D721Med (cell line): ENCODE data around the gene FOXC2.

Experiments used
- DNase-seq: peaks from one replicate; pipeline ENCODE4 v3.0.0; 2011; ENCODE audit warnings: low spot score; ENCODE audit not compliant: insufficient read length
- FAIRE-seq: peaks from 2 replicates; lab custom pipeline; 2011; peaks lifted over from hg19 to GRCh38; lab: Jason Lieb, UNC
- TF ChIP-seq, protein P1 (sequence below): IDR thresholded peaks from 2 replicates; pipeline ENCODE4 v1.5.1; 2012; ENCODE audit warnings: mild to moderate bottlenecking, control low read depth; ENCODE audit not compliant: insufficient read depth; ENCODE audit errors: missing control alignments

FOXC2 gene

DNA sequence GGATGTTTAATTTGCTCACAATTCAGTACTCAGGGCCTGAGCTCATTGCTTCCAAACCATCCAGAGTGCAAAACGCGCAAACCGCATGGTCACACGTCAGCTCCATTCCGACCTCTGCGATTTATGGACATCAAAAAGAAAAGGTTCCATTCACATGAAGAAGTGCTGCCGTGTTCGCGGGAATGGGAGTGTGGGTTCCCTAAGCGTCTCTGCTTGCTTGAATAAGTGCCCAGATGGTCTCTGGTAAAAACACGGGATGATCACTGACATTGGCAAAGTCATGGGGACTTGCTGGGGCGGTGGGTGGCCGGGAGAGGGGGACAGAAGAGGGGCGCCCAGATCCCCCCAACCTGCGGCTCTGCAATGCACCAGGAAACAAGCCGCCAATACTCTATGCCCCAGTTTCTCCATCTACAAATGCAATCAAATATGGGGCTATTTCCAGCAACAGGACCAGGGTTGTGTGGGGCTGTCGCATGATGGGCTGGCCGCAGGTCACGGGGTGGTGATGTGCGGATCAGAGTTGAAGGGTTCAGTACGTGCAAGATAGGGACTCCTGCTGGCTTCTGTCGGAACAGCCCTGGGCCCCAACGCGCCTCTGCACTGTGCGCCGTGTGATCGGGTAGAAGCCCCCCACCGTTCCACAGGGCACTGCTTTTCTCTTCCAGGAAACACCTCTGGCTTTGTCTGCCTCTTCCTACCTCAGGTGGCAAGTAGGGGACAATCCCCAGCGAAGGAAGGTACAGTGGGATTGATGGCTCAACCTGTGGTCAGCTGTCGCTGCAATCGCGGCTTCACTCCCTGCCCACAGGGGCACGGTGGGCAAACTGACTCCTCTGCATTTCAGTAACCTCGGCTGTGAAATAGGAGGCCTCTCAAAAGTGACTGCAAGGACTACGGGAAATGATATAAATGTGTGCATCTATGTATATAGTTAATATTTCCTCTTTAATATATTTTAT, 45.1 kb upstream of the FOXC2 start:
- FAIRE-seq (no peak), DNase-seq (no peak)
- TF ChIP-seq, protein P1, sequence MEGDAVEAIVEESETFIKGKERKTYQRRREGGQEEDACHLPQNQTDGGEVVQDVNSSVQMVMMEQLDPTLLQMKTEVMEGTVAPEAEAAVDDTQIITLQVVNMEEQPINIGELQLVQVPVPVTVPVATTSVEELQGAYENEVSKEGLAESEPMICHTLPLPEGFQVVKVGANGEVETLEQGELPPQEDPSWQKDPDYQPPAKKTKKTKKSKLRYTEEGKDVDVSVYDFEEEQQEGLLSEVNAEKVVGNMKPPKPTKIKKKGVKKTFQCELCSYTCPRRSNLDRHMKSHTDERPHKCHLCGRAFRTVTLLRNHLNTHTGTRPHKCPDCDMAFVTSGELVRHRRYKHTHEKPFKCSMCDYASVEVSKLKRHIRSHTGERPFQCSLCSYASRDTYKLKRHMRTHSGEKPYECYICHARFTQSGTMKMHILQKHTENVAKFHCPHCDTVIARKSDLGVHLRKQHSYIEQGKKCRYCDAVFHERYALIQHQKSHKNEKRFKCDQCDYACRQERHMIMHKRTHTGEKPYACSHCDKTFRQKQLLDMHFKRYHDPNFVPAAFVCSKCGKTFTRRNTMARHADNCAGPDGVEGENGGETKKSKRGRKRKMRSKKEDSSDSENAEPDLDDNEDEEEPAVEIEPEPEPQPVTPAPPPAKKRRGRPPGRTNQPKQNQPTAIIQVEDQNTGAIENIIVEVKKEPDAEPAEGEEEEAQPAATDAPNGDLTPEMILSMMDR: no peak

DNA sequence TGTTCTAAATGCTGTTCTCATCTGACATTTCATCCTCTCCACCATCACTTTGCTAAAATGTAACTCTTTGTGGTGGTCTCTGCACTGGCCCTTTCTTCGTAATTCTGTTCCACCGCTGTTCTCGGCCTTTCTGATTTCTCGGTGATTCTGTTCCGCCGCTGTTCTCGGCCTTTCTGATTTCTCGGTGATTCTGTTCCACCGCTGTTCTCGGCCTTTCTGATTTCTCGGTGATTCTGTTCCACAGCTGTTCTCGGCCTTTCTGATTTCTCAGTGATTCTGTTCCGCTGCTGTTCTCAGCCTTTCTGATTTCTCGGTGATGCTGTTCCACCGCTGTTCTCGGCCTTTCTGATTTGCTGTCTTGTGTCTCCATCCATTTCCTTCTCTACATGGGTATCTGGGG, 44.0 kb upstream of the FOXC2 start:
- FAIRE-seq: no peak
- no peak for DNase-seq
- TF ChIP-seq, protein P1: no peak

DNA sequence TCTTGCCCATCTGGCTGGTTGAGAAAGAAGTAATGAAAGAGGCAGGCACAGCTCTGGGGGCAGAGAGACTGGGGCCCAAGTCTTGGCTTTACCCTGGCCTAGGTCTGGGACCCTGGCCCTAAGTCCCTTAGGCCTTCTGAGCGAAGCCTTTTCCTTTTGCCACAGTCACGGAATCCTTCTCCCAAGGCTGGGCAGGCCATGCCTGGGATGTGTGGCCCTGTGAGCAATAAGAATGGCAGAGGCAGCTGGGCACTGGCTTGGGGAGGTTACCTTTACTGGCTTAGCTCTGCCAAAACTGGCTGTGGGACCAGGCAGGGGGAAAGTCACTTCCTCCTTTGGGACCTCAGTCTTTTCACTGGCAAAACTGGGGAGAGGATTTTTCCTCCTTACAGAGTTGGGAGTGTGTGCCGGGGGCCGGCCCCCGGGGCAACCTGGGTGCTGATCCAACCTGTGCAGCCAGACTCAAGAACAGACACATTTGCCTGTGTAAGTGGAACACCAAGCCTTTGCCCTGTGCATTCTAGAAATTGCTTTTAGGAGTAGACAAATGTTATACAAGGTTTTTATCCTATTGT, 43.4 kb upstream of the FOXC2 start:
- FAIRE-seq (no peak), DNase-seq (no peak)
- TF ChIP-seq, protein P1: no peak

DNA sequence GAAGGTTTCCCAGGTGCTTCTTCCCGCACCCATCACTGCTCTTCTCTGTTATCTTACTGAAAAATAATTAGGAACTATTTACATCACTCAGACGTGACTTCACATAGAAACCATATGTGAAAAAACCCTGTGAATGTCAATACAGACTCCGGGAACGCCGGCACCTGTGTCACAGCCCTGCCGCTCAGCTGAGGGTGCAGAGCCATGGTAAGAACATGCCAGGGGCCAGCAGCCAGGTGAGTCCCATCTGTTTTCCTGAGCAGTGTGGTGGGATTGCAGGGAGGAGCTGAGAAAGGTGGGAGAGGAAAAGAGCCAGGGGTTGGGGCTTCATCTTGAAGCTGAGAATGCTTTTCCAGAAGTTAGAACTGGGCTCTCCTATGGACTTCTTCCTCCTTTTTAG, 42.6 kb upstream of the FOXC2 start:
- TF ChIP-seq, protein P1: no peak
- no peak for DNase-seq
- no peak for FAIRE-seq

DNA sequence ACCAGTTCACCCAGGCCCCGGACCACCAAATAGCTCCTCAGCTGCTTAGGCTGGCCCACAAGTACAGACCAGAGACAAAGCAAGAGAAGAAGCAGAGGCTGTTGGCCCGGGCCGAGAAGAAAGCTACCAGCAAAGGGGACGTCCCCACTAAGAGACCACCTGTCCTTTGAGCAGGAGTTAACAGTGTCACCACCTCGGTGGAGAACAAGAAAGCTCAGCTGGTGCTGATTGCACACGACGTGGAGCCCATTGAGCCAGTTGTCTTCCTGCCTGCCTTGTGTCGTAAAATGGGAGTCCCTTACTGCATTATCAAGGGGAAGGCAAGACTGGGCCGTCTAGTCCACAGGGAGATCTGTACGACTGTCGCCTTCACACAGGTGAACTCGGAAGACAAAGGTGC, 40.9 kb upstream of the FOXC2 start:
- no peak for DNase-seq
- TF ChIP-seq, protein P1: no peak
- FAIRE-seq: no peak

DNA sequence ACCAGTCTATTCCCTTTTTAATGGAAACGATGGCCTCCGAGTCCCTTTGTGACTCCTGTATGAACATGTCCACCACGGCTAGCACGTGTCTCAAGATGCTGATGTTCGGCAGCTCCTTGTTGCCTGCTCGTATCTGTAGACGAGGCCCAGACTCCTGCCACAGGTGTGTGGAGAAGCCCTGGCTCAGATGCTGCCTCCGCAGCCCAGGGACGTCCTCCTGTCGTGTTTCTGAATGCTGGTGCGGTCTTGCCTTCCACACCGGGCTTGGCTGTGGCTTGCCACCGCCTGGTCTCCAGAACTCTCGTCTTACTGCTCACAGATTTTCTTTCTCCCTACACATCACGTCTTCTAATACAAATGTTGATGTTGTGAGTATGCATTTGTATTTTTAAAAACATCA, 39.3 kb upstream of the FOXC2 start:
- FAIRE-seq (no peak), DNase-seq (no peak)
- TF ChIP-seq, protein P1: no peak
